IMR-90 (cell line): ENCODE data around the gene DSP. TPM values are rescaled to one million over a fixed set of nuclear protein-coding genes. Genes with fewer than 3 reads are reported as not detected.

Experiments used
- ATAC-seq: fragments of 200-7000 bp; cut with Tn5 transposase; 2 replicates; pipeline ENCODE4 v1.9.1; 2020; ENCODE audit warnings: low read depth, mild to moderate bottlenecking, moderate library complexity
- BruUV-seq: library from RNA; stranded (reverse); fragments of 400-500 nt; replicated peaks from 2 replicates; lab custom pipeline; 2021; lab: Mats Ljungman, UMichigan
- CTCF ChIA-PET: fragments of 300-600 bp; formaldehyde crosslinking; extraction: SDS; loops from one replicate; lab custom pipeline; 2021; ENCODE audit warnings: antibody characterized with exemption; lab: Yijun Ruan, JAX
- POLR2A ChIA-PET: fragments of 300-600 bp; sonication (Branson Sonifier 250); formaldehyde crosslinking; loops from one replicate; lab custom pipeline; 2022; ENCODE audit warnings: antibody characterized with exemption; ENCODE audit not compliant: unreplicated experiment; lab: Charles Lee
- DNase-seq: peaks from one replicate; pipeline ENCODE4 v3.0.0; 2013
- H2AFZ ChIP-seq: replicated peaks from 2 replicates; pipeline ENCODE3; 2013; ENCODE audit warnings: low read length, mild to moderate bottlenecking; ENCODE audit not compliant: poor library complexity
- H2AK5ac ChIP-seq: 2 replicates; pipeline ENCODE4 v1.6.1; 2013; ENCODE audit warnings: low read depth, low read length, inconsistent platforms
- H2AK9ac ChIP-seq: replicated peaks from 2 replicates; pipeline ENCODE3; 2013; ENCODE audit warnings: mild to moderate bottlenecking, low read depth, low read length, moderate library complexity; ENCODE audit not compliant: poor library complexity
- H2BK120ac ChIP-seq: 2 replicates; pipeline ENCODE4 v1.6.1; 2013; ENCODE audit warnings: low read depth, low read length, inconsistent platforms
- H2BK15ac ChIP-seq: 3 replicates; pipeline ENCODE4 v1.6.1; 2013; ENCODE audit warnings: low read depth, low read length, inconsistent platforms
- H2BK20ac ChIP-seq: 2 replicates; pipeline ENCODE4 v1.6.1; 2013; ENCODE audit warnings: low read depth, mild to moderate bottlenecking, inconsistent platforms, low read length, moderate library complexity
- H2BK5ac ChIP-seq: 2 replicates; pipeline ENCODE4 v1.6.1; 2013; ENCODE audit warnings: mild to moderate bottlenecking, low read depth, low read length, inconsistent platforms; ENCODE audit not compliant: poor library complexity, severe bottlenecking
- H3K14ac ChIP-seq: replicated peaks from 2 replicates; pipeline ENCODE4 v1.6.1; 2013; ENCODE audit warnings: low read depth, low read length, inconsistent platforms
- H3K18ac ChIP-seq: 2 replicates; pipeline ENCODE4 v1.6.1; 2013; ENCODE audit warnings: low read depth, low read length, control low read depth
- H3K23ac ChIP-seq: 2 replicates; pipeline ENCODE4 v1.6.1; 2013; ENCODE audit warnings: low read depth, low read length, inconsistent platforms
- H3K27ac ChIP-seq: 2 replicates; pipeline ENCODE4 v1.5.1; 2013; ENCODE audit warnings: mild to moderate bottlenecking, control low read depth, low read length; ENCODE audit not compliant: insufficient read depth
- H3K27me3 ChIP-seq: 2 replicates; pipeline ENCODE4 v1.6.1; 2013; ENCODE audit warnings: low read length; ENCODE audit not compliant: control insufficient read depth, insufficient read depth
- H3K36me3 ChIP-seq: 2 replicates; pipeline ENCODE4 v1.6.1; 2013; ENCODE audit warnings: low read length, mixed read lengths; ENCODE audit not compliant: control insufficient read depth, insufficient read depth
- H3K4ac ChIP-seq: 2 replicates; pipeline ENCODE4 v1.6.1; 2013; ENCODE audit warnings: low read depth, low read length, inconsistent platforms
- H3K4me1 ChIP-seq: 2 replicates; pipeline ENCODE4 v1.6.1; 2013; ENCODE audit warnings: low read length, mixed read lengths; ENCODE audit not compliant: control insufficient read depth, insufficient read depth
- H3K4me2 ChIP-seq: 2 replicates; pipeline ENCODE4 v1.6.1; 2013; ENCODE audit warnings: low read depth, mild to moderate bottlenecking, control low read depth, low read length, moderate library complexity
- H3K4me3 ChIP-seq: 2 replicates; pipeline ENCODE4 v1.5.1; 2013; ENCODE audit warnings: low read depth, mild to moderate bottlenecking, control low read depth, low read length, moderate library complexity; ENCODE audit not compliant: insufficient read depth
- H3K56ac ChIP-seq: 2 replicates; pipeline ENCODE4 v1.6.1; 2013; ENCODE audit warnings: low read length, inconsistent platforms; ENCODE audit not compliant: insufficient read depth; ENCODE audit errors: extremely low read depth
- H3K79me1 ChIP-seq, 2 experiments: 2 replicates each; pipeline ENCODE4 v1.6.1; 2013; ENCODE audit warnings: low read length in 2 of 2, inconsistent platforms in 1 of 2, low read depth in 1 of 2
- H3K9ac ChIP-seq: 2 replicates; pipeline ENCODE4 v1.6.1; 2013; ENCODE audit warnings: low read depth, low read length, control low read depth
- H3K9me1 ChIP-seq: 2 replicates; pipeline ENCODE4 v1.6.1; 2013; ENCODE audit warnings: low read length, inconsistent platforms; ENCODE audit not compliant: insufficient read depth
- H3K9me3 ChIP-seq: 2 replicates; pipeline ENCODE4 v1.6.1; 2013; ENCODE audit warnings: low read length; ENCODE audit not compliant: control insufficient read depth, insufficient read depth
- H4K20me1 ChIP-seq: 2 replicates; pipeline ENCODE4 v1.6.1; 2013; ENCODE audit warnings: low read length, inconsistent platforms; ENCODE audit not compliant: insufficient read depth
- H4K5ac ChIP-seq: 2 replicates; pipeline ENCODE4 v1.6.1; 2013; ENCODE audit warnings: mild to moderate bottlenecking, low read depth, low read length, control low read depth
- H4K8ac ChIP-seq, 2 experiments: 2 replicates each; pipeline ENCODE4 v1.6.1; 2013; ENCODE audit warnings: low read depth in 2 of 2, low read length in 2 of 2, control low read depth in 1 of 2, inconsistent platforms in 1 of 2
- H4K91ac ChIP-seq: 2 replicates; pipeline ENCODE4 v1.6.1; 2013; ENCODE audit warnings: low read depth, low read length, inconsistent platforms; ENCODE audit not compliant: insufficient read depth
- BHLHE40 ChIP-seq: fragments of 150-350 bp; IDR thresholded peaks from 2 replicates; pipeline ENCODE4 v1.6.1; 2016; ENCODE audit warnings: mild to moderate bottlenecking, low read depth, low read length
- CEBPB ChIP-seq: IDR thresholded peaks from 2 replicates; pipeline ENCODE4 v1.6.1; 2012; ENCODE audit warnings: low read depth, low read length, improper control_type of control experiment
- CHD1 ChIP-seq: IDR thresholded peaks from 2 replicates; pipeline ENCODE4 v1.6.1; 2012; ENCODE audit warnings: low read depth, low read length, improper control_type of control experiment
- FOS ChIP-seq: fragments of 150-350 bp; IDR thresholded peaks from 2 replicates; pipeline ENCODE4 v1.6.1; 2016; ENCODE audit warnings: low read depth, low read length
- MAFK ChIP-seq: IDR thresholded peaks from 2 replicates; pipeline ENCODE4 v1.6.1; 2012; ENCODE audit warnings: low read depth, low read length, improper control_type of control experiment
- MAZ ChIP-seq: IDR thresholded peaks from 2 replicates; pipeline ENCODE4 v1.6.1; 2012; ENCODE audit warnings: low read depth, mild to moderate bottlenecking, low read length, improper control_type of control experiment, moderate library complexity, borderline replicate concordance
- MXI1 ChIP-seq: IDR thresholded peaks from 2 replicates; pipeline ENCODE4 v1.6.1; 2012; ENCODE audit warnings: low read depth, mild to moderate bottlenecking, low read length, moderate library complexity, borderline replicate concordance
- NFE2L2 ChIP-seq: fragments of 150-350 bp; IDR thresholded peaks from 2 replicates; pipeline ENCODE4 v1.6.1; 2016; ENCODE audit warnings: low read depth, mild to moderate bottlenecking, low read length
- RAD21 ChIP-seq: IDR thresholded peaks from 2 replicates; pipeline ENCODE4 v1.6.1; 2012; ENCODE audit warnings: low read length, improper control_type of control experiment
- RCOR1 ChIP-seq: IDR thresholded peaks from 2 replicates; pipeline ENCODE4 v1.6.1; 2012; ENCODE audit warnings: mild to moderate bottlenecking, low read length, improper control_type of control experiment; ENCODE audit not compliant: insufficient replicate concordance
- RFX5 ChIP-seq: IDR thresholded peaks from 2 replicates; pipeline ENCODE4 v1.8.0; 2012; ENCODE audit warnings: low read depth, mild to moderate bottlenecking, low read length, moderate library complexity
- SMC3 ChIP-seq: fragments of 150-350 bp; IDR thresholded peaks from 2 replicates; pipeline ENCODE4 v1.6.1; 2016; ENCODE audit warnings: low read depth, mild to moderate bottlenecking, antibody characterized with exemption, low read length, moderate library complexity
- WGBS, 2 experiments: methylation state at CpG; one replicate each; pipeline versions ENCODE4 v1.1.5 to v1.1.7; 2013; ENCODE audit warnings: missing lambda C conversion rate in 2 of 2; ENCODE audit not compliant: insufficient read length in 1 of 2; ENCODE audit errors: extremely low coverage in 2 of 2; 5-methylcytosine and 5-hydroxymethylcytosine counted together
- dilution Hi-C: fragments of 300-500 bp; cut with HindIII; formaldehyde crosslinking; loops from one replicate; pipeline ENCODE4 v1.14.3; 2018; ENCODE audit warnings: low sequenced_read_pairs; ENCODE audit not compliant: unreplicated experiment
- in situ Hi-C: fragments of 300-500 bp; cut with MboI; formaldehyde crosslinking; loops from 3 replicates; pipeline ENCODE4 v1.14.3; 2019; ENCODE audit warnings: low sequenced_read_pairs, inconsistent platforms, mixed read lengths
- intact Hi-C: fragments of 100-400 bp; cut with micrococcal nuclease; formaldehyde crosslinking; loops from 2 replicates; pipeline ENCODE4 v1.10.0; 2022
- polyA plus RNA-seq, 3 experiments: library from polyadenylated mRNA; depleted of rRNA; stranded (reverse); fragments of >200 nt; gene quantifications; 2 replicates each; pipeline ENCODE4 v1.2.3, GENCODE V29; 2012; ENCODE audit warnings: low replicate concordance in 1 of 3
- total RNA-seq: library from RNA; depleted of rRNA; stranded (reverse); fragments of >200 nt; gene quantifications from 2 replicates; pipeline ENCODE4 v1.2.3, GENCODE V29; 2012
- TF ChIP-seq, protein P1 (sequence below): fragments of 150-350 bp; IDR thresholded peaks from 2 replicates; pipeline ENCODE4 v1.6.1; 2016; ENCODE audit warnings: low read depth, mild to moderate bottlenecking, low read length, moderate library complexity, borderline replicate concordance
- TF ChIP-seq, protein P2 (sequence below): conservative IDR thresholded peaks from 2 replicates; pipeline ENCODE4 v1.5.1; 2012; ENCODE audit warnings: mild to moderate bottlenecking, low read depth, low read length, improper control_type of control experiment

Gene DSP
- total and polyA plus RNA-seq, 2 of the 4 experiments (the other 2 are of a cell fraction), result 7.1 to 20.1 TPM

DNA sequence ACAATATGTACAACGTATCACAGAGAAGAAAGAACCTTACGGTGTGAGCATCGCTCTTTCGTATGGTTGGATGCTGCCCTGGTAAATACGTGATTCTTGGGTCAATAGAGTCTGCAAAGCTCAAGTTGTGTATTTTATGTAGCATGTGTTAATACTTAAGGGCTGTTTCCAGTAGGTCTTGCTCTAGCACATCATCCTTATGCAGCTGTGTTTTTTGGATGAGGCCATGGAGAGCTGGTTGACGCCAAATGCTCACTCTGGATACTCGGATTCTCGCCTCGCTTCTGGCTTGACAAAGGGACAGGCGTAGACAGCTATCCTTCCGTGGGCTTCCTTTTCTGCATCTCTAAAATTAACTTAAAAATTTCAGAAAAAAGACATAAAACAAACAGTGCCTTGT, 87.4 kb downstream of the DSP start:
- in situ Hi-C loops (no loop called here), intact Hi-C loops (no loop called here), dilution Hi-C loops (no loop called here)
- Histone ChIP-seq H3K9me3 (no peaks in the 10 kb centered on the region), H3K9ac (no peak overlapping the region), H2AK5ac (0 out of 2 replicates have a peak overlapping the region, but pooled peaks have one; percentile 18), H3K14ac (no peak overlapping the region), H2AK9ac (no peak overlapping the region), H3K4me2 (no peak overlapping the region), H2AFZ (no peak overlapping the region), H3K36me3 (no peaks in the 10 kb centered on the region), H3K9me1 (no peaks in the 10 kb centered on the region), H3K4me3 (no peak overlapping the region), H4K91ac (no peak overlapping the region), H2BK15ac (no peak overlapping the region), H2BK20ac (no peak overlapping the region), H3K27ac (no peak overlapping the region), H4K8ac (no peak overlapping the region), H2BK5ac (no peak overlapping the region), H3K56ac (no peak overlapping the region), H4K20me1 (no peaks in the 10 kb centered on the region), H2BK120ac (no peak overlapping the region), H3K23ac (no peak overlapping the region), H3K18ac (no peak overlapping the region), H3K4ac (no peak overlapping the region), H3K79me1 (no peaks in the 10 kb centered on the region), H3K27me3 (peaks cover 6% of the 10 kb centered on the region; the same call in 1 of the 2 replicates), H3K4me1 (0 out of 2 replicates have a peak, but pooled peaks cover 4% of the 10 kb centered on the region), H4K5ac (no peak overlapping the region)
- no peak for ATAC-seq
- WGBS, 2 experiments, result 89% methylated on average over 5 of the region's 11 CpGs; no CpG with 5 or more reads in 1 of the 2 experiments
- ChIA-PET POLR2A (no interaction called here), CTCF (no interaction called here)
- no TSS peak for BruUV-seq
- no peak for DNase-seq
- TF ChIP-seq, protein P1, sequence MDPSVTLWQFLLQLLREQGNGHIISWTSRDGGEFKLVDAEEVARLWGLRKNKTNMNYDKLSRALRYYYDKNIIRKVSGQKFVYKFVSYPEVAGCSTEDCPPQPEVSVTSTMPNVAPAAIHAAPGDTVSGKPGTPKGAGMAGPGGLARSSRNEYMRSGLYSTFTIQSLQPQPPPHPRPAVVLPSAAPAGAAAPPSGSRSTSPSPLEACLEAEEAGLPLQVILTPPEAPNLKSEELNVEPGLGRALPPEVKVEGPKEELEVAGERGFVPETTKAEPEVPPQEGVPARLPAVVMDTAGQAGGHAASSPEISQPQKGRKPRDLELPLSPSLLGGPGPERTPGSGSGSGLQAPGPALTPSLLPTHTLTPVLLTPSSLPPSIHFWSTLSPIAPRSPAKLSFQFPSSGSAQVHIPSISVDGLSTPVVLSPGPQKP, result no peak
- no peak for TF ChIP-seq MXI1
- TF ChIP-seq BHLHE40, result no peak
- no peak for TF ChIP-seq FOS
- TF ChIP-seq RFX5, result no peak
- TF ChIP-seq CHD1, result no peak
- TF ChIP-seq MAFK, result no peak
- no peak for TF ChIP-seq NFE2L2
- TF ChIP-seq MAZ, result no peak
- no peak for TF ChIP-seq CEBPB
- TF ChIP-seq RCOR1, result no peak
- TF ChIP-seq, protein P2, sequence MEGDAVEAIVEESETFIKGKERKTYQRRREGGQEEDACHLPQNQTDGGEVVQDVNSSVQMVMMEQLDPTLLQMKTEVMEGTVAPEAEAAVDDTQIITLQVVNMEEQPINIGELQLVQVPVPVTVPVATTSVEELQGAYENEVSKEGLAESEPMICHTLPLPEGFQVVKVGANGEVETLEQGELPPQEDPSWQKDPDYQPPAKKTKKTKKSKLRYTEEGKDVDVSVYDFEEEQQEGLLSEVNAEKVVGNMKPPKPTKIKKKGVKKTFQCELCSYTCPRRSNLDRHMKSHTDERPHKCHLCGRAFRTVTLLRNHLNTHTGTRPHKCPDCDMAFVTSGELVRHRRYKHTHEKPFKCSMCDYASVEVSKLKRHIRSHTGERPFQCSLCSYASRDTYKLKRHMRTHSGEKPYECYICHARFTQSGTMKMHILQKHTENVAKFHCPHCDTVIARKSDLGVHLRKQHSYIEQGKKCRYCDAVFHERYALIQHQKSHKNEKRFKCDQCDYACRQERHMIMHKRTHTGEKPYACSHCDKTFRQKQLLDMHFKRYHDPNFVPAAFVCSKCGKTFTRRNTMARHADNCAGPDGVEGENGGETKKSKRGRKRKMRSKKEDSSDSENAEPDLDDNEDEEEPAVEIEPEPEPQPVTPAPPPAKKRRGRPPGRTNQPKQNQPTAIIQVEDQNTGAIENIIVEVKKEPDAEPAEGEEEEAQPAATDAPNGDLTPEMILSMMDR, result no peak
- TF ChIP-seq RAD21, result no peak
- no peak for TF ChIP-seq SMC3
